HG03354 (cell line): ENCODE measurements around the gene FBXO24.

Experiments
- ATAC-seq: cut with Tn5 transposase; IDR thresholded peaks from one replicate; pipeline ENCODE4 v1.9.1; 2021; ENCODE audit warnings: mild to moderate bottlenecking; ENCODE audit not compliant: unreplicated experiment, poor library complexity, severe bottlenecking

The FBXO24 gene

GRCh38 chr7:100585511-100586265 is 440 bp upstream of the FBXO24 start, which contains the start of gene LRCH4:
LRCH4 (minus strand) TSS chr7:100586129; CDS start chr7:100586100, 29 bp downstream.
- ATAC-seq, result peak; percentile 30

GRCh38 chr7:100588438-100588837 is 2.3 kb downstream of the FBXO24 start:
- no peak for ATAC-seq

GRCh38 chr7:100589341-100589947 is 3.3 kb downstream of the FBXO24 start:
- no peak for ATAC-seq

- ATAC-seq, result no peak
These were observed 4.1 kb downstream of the FBXO24 start for GRCh38 chr7:100590077-100590737.

GRCh38 chr7:100591596-100591995 is 5.5 kb downstream of the FBXO24 start:
- no peak for ATAC-seq

- ATAC-seq, result no peak
These were observed 9.1 kb downstream of the FBXO24 start for GRCh38 chr7:100595188-100595587.

GRCh38 chr7:100598425-100598824 is 12.3 kb downstream of the FBXO24 start:
- ATAC-seq, result no peak

GRCh38 chr7:100599911-100600729 is 14.0 kb downstream of the FBXO24 start:
- ATAC-seq, result no peak

- no peak for ATAC-seq
These were observed 14.6 kb downstream of the FBXO24 start for GRCh38 chr7:100600730-100601038.

- no peak for ATAC-seq
These were observed 17.0 kb downstream of the FBXO24 start for GRCh38 chr7:100602889-100603725.

- ATAC-seq, result no peak
These were observed 17.5 kb downstream of the FBXO24 start for GRCh38 chr7:100603726-100604027.

GRCh38 chr7:100604028-100604975 is 18.2 kb downstream of the FBXO24 start:
- ATAC-seq, result peak; percentile 67

GRCh38 chr7:100604976-100605911 is 19.1 kb downstream of the FBXO24 start:
- ATAC-seq, result no peak

GRCh38 chr7:100606313-100606712 is 20.2 kb downstream of the FBXO24 start:
- no peak for ATAC-seq

GRCh38 chr7:100607111-100607510 is 21.0 kb downstream of the FBXO24 start:
- no peak for ATAC-seq

GRCh38 chr7:100609958-100610357 is 23.8 kb downstream of the FBXO24 start:
- ATAC-seq, result no peak

- peak; percentile 92 for ATAC-seq
These were observed 26.0 kb downstream of the FBXO24 start, which contains the start of gene MOSPD3 for GRCh38 chr7:100611983-100612729. MOSPD3 (plus strand) TSS chr7:100612540; CDS start chr7:100612792, 252 bp downstream.
